ENCODE data around the gene ITGB3.

ITGB3 gene

DNA sequence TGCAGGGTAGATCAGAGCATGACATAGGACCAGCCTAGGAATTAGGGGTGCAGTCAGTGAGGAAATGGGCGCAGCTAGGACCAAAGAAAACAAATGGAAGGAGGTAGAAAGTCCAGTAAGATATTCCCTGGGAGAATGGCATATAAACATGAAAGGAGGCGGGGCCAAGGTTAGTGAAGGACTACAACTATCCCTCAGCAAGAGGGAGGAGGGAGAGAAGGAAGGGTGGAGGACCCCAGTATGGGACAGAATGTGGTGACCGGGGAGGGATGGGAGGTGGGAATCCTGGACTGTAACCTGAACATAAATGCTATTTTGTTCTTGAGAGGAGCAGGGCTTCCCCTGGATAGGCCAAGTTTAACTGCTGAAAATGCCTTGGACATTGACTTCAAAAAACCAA lies 22.8 kb downstream of the ITGB3 start:
- DNase-seq (ENCODE audit: low spot score), result no peak

DNA sequence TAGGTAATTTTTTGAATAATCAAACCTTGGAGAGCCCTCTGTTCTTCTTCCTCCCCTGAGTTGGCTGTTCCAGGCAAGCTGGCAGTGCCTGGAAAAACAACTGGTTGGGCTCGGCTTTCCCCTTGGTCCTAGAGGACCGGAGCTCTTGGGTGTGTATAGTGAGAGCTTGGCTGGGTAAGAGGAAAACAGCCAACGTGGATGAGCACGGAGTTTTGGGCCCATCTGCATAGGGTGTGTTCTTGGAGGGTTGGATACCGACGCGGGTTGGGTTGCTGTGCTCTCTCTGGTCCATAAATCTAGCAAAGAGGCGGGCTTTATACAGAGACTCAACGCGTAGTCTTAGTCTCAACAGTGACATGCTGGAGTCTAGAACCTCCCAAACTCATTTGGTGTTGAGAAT lies 23.2 kb downstream of the ITGB3 start:
- DNase-seq (ENCODE audit: low spot score), result peak; percentile 52

DNA sequence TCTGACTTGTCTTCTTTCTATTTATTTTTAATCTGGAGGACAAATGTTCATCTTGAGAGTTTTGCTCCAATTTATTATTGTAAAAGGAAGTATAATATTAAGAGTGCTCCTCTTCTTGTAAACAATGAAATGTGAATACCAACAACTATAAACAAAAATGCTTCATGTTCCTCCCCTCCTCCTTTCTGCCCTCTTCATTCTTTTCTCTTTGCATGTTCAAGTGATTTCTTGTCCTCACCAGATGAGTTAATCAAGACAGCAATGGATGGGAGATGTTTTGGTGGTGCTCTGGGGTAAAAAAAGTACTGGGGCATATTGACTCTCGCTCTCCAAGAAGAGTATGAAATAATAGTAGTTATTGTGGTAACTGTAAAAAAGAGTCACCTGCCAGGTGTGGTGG lies 24.3 kb downstream of the ITGB3 start:
- DNase-seq (ENCODE audit: low spot score), result no peak

DNA sequence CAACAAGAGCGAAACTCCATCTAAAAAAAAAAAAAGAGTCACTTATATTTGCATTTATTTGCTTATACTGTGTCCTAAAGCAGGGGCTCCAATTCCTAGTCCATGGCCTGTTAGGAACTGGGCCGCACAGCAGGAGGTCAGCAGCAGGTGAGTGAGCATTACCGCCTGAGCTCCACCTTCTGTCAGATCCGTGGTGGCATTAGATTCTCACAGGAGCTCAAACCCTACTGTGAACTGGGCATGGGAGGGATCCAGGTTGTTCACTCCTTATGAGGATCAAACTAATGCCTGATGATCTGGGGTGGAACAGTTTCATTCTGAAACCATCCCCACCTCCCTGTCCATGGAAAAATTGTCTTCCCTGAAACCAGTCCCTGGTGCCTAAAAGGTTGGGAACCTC lies 24.9 kb downstream of the ITGB3 start:
- DNase-seq (ENCODE audit: low spot score), result no peak

DNA sequence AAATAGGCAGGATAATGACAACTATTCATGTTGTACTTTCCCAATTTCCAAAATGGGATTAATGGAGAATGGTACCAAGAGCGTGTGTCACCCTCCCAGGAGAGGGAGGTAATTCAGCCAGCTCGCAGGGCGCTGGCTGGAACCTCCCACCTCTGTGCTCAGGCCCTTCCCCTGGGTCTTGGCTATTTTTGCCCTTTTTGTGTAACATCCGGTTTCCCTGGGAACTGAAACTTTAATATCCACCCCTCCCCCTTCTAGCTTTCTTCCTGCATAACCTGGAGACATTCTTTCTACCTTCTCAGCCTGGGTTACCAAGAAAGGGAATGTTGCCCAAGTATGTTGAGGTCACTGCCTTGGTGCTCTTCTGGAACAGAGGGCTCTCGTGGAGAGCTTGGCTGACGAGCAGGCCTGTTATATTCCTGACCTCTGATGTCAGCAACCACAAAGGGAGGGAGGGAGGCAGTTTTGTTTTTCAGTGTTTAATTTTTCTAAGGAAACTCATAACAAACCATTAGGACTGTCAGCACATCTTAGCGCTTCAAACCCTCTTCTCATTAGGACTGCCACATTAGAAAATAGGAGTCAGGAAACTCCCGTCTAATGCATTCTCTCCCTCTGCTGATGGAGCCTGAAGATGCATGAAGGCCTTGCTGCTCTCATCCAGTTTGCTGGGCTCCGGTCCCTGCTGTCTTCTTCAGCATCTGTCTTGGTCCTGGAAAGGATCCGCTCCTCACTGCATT lies 25.6 kb downstream of the ITGB3 start:
- peak; percentile 87 for DNase-seq (ENCODE audit: low spot score)

DNA sequence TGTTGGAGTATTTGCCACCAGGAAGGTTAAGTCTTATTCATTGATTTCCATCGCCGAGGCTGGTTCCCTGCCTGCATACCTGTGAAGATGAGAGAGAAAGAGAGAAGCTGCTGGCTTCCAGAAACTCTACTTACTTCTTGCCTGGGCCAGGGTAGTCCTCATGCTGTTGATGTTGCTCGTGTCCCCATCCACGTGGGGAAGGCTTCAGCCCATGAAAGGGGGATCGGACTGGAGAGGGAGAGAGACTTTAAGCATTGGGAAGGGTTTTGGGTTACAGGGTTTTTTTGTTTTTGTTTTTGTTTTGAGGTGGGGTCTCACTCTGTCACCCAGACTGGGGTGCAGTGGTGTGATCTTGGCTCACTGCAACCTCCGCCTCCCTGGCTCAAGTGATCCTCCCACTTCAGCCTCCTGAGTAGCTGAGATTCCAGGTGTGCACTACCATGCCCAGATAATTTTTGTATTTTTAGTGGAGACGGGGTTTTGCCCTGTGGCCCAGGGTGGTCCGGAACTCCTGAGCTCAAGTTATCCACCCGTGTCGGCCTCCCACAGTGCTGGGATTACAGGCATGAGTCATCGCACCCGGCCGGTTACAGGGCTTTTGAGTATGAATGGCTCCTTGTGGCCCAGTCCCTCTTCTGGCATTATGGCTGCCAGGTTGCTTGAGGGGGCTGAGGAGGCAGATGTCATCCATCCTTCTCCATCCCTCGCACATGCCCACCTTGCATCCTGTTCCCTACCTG lies 26.6 kb downstream of the ITGB3 start:
- DNase-seq (ENCODE audit: low spot score), result no peak

DNA sequence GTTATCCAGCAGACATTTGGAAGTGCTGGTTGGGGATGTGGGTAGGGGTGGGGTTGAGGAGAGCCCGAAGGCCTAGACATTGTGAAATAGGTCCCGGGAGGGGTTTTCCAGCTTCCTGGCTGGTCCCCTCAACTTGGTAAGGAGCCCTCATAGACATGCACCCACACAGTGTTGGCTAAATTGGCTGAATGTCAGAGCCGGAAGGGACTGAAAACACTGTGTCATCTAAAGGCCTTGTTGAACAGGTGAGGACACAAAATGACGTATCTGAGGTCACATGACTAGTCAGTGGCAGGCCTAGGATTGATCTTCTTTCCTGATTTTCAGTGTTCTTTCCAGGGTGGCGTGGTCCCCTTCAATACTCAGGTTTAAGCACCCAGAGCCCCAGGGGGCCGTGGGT lies 27.6 kb downstream of the ITGB3 start:
- DNase-seq (ENCODE audit: low spot score), result no peak

DNA sequence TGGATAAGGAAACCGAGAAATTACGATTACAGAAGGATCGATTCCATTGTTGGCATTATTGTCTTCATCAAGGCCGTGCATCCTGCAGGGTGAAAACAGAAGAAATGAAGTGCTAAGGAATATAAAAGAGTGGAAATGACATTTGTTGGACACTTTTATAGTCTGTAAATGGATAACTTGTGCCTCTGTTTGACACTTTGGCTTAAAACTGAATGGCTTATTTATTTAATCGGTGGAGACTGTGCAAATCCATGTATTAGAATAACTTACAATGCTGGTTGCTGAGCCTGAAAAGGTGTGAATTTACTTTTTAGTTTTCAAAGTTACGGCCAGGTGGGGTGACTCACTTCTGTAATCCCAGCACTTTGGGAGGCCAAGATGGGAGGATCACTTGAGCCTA lies 31.4 kb downstream of the ITGB3 start:
- no peak for DNase-seq (ENCODE audit: low spot score)

DNA sequence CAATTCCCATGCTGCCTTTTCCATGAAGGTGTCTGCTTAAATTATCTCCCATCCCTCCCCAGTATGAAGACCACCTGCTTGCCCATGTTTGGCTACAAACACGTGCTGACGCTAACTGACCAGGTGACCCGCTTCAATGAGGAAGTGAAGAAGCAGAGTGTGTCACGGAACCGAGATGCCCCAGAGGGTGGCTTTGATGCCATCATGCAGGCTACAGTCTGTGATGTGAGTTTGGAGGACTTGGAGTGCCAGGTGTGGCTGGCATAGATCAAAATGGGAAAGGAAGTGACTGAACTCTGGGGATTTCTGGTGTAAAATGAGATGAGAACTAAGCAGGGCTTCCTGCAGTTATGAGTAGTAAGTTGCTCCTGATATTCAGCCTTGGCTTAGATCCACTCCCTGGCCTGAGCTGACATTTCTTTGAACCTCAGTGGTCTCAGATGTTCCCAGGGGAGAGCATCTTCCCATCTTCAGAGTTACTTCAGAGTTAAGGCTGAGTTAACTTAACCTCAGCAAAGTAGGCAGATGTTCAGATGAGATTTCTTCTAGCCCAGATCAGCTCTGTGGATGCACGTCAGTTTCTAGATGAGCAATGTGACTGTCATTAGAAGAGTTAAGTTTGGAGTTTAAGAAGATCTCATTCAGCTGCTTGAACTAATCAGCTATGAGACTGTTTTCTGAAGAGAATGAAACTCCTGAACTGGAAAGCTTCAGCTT lies 32.7 kb downstream of the ITGB3 start:
- no peak for DNase-seq (ENCODE audit: low spot score)

DNA sequence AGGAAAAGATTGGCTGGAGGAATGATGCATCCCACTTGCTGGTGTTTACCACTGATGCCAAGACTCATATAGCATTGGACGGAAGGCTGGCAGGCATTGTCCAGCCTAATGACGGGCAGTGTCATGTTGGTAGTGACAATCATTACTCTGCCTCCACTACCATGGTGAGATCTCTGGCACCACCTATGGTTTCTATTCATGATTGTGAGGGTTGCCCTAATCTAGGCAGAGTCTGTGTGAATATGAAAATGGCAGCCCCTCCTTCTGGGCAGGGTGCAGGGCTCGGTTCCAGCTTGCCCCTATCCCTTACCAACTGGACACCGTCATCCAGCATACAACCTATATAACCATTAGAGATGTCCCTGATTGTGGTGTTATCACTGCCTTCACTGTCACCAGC lies 33.4 kb downstream of the ITGB3 start:
- DNase-seq (ENCODE audit: low spot score), result no peak

DNA sequence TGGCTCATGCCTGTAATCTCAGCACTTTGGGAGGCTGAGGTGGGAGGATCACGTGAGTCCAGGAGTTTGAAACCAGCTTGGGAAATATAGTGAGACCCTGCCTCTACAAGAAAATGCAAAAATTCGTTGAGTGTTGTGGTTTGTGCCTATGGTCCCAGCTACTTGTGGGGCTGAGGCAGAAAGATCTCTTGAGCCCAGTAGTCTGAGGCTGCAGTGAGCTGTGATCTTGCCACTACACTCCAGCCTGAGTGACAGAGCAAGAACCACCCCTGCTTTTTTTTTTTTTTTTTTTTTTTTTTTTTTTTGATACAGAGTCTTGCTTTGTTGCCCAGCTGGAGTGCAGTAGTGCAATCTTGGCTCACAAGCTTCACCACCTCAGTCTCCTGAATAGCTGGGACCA lies 34.0 kb downstream of the ITGB3 start:
- DNase-seq (ENCODE audit: low spot score), result no peak

DNA sequence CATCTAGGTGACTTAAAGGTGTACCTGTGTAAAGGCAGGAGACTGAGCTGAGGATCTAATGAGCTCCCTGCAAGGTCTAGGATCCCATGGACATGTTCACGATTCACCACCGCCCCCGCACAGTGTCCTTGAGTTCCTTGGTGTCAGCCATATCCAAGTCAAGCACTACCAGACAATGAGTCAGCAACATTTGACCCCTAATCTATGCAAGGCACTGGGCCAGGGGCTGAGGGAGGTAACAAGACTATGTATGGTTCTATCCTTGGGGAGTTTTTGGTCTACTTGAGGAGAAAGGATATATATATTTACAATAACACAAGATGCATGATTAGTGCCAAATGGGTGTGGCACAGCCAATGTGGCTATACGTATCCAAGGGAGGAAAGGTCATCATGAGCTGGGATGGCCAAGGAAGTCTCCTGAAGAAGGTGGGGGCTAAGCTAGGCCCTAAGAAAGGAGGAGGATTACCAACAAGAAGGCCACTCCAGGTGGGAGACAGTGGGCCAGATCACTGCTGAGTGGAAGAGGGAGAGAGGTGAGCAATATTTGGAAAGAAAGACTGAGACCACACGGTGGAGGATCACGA lies 35.0 kb downstream of the ITGB3 start:
- DNase-seq (ENCODE audit: low spot score), result no peak

DNA sequence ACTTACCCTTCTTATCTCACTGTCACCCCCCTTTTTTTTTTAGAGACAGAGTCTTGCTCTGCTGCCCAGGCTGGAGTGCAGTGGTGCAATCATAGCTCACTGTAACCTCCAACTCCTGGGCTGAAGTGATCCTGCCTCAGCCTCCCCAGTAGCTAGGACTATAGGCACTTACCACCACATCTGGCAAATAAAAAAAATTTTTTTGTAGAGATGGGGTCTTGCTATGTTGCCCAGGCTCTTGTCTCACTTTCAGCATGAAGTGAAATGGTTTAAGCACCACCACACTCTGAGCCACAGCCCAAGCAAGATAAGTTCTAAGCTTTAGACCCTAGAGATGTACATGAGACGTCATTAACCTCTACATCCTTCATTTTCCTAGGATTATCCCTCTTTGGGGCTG lies 35.7 kb downstream of the ITGB3 start:
- DNase-seq (ENCODE audit: low spot score), result no peak

DNA sequence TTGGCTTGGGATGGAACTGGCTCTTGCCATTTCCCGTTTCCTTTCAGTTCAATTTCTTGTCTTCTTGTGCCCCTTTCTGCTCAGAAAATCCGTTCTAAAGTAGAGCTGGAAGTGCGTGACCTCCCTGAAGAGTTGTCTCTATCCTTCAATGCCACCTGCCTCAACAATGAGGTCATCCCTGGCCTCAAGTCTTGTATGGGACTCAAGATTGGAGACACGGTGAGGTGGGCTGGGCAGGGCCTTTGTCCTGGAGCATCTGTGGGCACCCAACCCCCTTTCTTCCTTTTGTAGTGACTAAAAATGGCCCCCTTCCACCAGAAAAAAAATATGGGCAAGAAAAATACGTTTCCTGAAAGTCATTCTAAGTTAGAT lies 37.2 kb downstream of the ITGB3 start:
- no peak for DNase-seq (ENCODE audit: low spot score)

DNA sequence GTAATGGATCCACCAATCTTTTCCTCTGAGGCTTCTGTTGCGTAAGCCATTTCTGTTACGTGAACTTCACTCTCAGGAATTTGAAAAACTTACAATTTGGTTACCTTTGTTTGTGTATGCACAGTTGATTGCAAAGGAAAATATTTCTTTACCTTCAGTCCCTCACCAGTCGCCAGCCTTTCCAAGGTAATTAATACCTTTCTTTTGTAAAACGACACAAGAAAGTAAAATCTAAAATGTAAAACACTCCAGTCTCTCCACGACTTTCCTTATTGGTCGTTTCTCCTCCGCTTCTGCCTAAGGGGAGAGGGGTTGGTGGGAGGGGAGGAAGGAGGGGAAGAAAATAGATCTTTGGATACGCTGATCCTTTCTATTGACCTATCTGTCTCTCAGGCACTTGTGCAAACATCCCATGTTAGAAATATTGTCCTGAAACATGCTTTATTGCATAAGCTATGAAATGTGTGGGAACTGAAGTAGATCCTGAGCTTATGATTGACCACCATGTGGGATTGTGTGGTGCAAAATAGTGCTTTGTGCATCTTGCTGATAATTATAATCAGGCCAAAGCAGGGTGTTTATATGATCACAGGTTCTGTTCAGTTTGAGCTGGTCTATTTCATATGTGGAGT lies 37.7 kb downstream of the ITGB3 start:
- no peak for DNase-seq (ENCODE audit: low spot score)

DNA sequence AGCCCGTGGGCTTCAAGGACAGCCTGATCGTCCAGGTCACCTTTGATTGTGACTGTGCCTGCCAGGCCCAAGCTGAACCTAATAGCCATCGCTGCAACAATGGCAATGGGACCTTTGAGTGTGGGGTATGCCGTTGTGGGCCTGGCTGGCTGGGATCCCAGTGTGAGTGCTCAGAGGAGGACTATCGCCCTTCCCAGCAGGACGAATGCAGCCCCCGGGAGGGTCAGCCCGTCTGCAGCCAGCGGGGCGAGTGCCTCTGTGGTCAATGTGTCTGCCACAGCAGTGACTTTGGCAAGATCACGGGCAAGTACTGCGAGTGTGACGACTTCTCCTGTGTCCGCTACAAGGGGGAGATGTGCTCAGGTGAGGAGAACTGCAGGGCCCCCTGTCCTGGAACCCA lies 38.6 kb downstream of the ITGB3 start:
- no peak for DNase-seq (ENCODE audit: low spot score)

DNA sequence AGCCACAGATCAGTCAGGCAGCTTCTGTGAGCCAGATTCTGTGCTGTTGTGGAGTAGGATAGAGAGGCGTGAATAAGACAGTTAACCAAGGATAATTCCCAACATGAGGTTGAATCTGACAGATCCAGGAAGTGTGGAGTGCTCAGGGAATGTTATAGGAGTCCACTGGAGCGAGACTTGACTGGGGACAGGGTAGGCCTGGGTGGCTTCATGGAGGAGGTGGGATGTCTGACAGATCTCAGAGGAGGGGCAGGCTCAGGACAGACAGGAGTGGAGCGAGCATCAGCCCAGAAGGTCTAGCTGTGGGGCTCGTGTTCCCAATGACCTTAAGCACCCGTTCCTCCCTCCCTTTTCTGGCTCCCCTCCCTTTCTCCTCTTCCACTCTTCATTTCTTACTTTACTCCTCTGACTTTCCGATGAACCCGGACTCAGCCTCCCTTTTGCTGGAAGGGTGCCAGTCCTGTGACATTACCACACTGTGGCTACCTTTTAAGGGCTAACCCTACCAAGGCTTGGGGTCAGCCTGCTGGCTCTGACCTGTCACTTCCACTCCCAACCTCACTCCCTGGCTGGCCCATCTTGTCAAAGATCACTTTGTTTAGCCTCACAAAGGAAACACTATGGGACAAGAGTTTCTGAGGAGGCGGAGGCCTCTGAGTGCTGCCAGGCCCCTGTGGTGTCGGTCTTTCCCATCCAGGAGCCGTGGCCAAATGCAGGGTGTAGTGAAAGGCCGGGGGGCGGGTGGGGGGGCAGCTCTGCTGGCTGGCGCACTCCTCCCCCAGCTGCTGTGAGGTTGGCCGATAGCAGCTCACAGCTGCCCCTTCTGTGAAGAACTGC lies 41.6 kb downstream of the ITGB3 start:
- DNase-seq (ENCODE audit: low spot score), result no peak

DNA sequence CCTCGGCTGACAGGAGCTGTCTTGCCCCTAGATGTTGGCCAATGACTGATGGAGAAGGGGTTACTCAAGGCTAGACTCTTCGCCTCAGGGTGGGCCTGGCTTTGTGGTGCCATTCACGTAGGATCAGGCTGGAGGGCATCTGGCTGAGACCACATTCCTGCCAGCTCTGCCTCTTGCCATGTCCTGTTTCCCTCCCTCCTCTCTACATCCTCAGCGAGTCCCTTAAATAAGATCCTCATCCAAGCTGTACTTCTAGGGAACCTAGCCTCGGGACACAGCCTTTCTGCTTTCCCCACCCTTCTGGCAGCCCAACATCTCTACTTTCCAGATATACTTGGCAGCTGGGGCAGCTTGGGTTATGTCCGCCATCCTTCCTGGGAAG lies 42.2 kb downstream of the ITGB3 start:
- DNase-seq (ENCODE audit: low spot score), result no peak

DNA sequence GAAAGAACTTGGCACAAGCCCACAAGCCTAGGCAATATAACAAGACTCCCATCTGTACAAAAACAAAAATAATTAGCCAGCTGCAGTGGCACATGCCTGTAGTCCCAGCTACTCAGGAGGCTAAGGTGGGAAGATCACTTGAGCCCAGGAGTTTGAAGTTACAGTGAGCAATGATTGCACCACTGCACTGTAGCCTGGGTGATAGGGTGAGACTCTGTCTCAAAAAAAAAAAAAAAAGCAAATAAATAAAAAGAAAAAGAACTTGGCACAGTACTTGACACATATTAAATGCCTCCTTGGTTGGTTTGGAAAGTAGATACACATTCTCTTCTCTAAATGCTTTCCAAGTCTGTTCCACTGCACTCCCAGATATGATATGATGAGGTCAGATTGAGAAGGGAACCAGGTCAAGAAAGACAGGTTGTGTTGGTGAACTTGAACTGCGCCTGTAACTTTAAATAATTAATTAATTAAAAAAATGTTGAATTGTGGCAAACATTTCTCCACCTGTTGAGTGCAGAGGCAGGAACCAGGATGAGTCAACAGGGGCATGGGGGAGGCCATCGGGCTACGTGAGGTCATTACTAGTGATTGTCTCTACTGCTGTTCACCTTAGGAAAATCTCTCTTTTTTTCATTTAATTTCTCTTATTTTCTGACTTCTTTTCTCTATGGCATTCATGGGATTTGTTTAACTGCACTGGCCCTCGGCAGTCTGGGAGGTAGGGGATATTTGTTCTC lies 44.2 kb downstream of the ITGB3 start:
- no peak for DNase-seq (ENCODE audit: low spot score)

DNA sequence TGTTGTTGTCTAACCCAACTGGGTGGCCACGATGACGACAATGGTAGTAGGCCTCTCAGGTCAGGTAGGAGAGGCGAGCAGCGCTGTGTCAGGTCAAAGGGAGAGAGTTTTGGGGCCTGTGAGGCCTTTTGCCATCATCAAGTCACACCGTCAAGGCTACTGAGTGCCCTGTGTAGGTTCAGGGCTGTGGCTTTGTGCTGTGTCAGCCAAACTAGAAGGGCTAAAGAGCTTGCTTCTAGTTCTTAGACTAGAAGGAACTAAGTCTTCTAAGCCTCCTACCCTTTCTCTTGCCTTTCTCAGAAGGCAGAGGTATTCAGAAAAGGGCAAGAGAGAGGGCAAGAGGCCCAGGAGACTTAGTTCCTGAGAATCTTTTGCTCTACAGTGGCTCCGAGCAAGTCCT lies 45.1 kb downstream of the ITGB3 start:
- no peak for DNase-seq (ENCODE audit: low spot score)

Measured in AG08396 (cell line).